HG02938 (cell line): ENCODE measurements around the gene ZSWIM7.
"Not testable (repeated sequence)": the region's sequence is repeated elsewhere in the genome, so short reads cannot be mapped to it uniquely, and the experiment has no call there.

ENCODE experiments used
- ATAC-seq: cut with Tn5 transposase; IDR thresholded peaks from one replicate; pipeline ENCODE4 v1.9.1; 2021; ENCODE audit warnings: mild to moderate bottlenecking, moderate library complexity; ENCODE audit not compliant: unreplicated experiment

The ZSWIM7 gene

GRCh38 chr17:15958484-15958854 lies 41.0 kb downstream of the ZSWIM7 start:
- no peak for ATAC-seq

GRCh38 chr17:15957608-15958307 lies 41.7 kb downstream of the ZSWIM7 start:
- ATAC-seq: no peak

- no peak for ATAC-seq
These were observed 42.3 kb downstream of the ZSWIM7 start for GRCh38 chr17:15957206-15957605.

GRCh38 chr17:15955793-15956541 lies 43.5 kb downstream of the ZSWIM7 start:
- ATAC-seq: no peak

GRCh38 chr17:15954222-15954621 lies 45.3 kb downstream of the ZSWIM7 start:
- ATAC-seq: no peak

GRCh38 chr17:15952916-15953790 lies 46.4 kb downstream of the ZSWIM7 start:
- no peak for ATAC-seq

- no peak for ATAC-seq
These were observed 47.4 kb downstream of the ZSWIM7 start for GRCh38 chr17:15952048-15952532.

- no peak for ATAC-seq
These were observed 48.0 kb downstream of the ZSWIM7 start for GRCh38 chr17:15951368-15952047.

GRCh38 chr17:15947976-15948752 lies 51.3 kb downstream of the ZSWIM7 start:
- ATAC-seq: no peak

- ATAC-seq: no peak
These were observed 52.2 kb downstream of the ZSWIM7 start for GRCh38 chr17:15947271-15947670.

- no peak for ATAC-seq
These were observed 52.8 kb downstream of the ZSWIM7 start for GRCh38 chr17:15946611-15947120.

GRCh38 chr17:15945527-15946191 lies 53.8 kb downstream of the ZSWIM7 start:
- ATAC-seq: no peak

GRCh38 chr17:15944759-15945526 lies 54.6 kb downstream of the ZSWIM7 start, which contains the start of gene ADORA2B:
Gene ADORA2B, plus strand, starts transcription at chr17:15945130. Its CDS starts 119 bp downstream, at chr17:15945249.
- ATAC-seq: no peak

- ATAC-seq: no peak
These were observed 55.3 kb downstream of the ZSWIM7 start for GRCh38 chr17:15943971-15944758.

GRCh38 chr17:15942207-15942833 lies 57.2 kb downstream of the ZSWIM7 start:
- no peak for ATAC-seq

GRCh38 chr17:15941781-15942180 lies 57.7 kb downstream of the ZSWIM7 start:
- ATAC-seq: no peak

GRCh38 chr17:15936481-15936880 lies 63.0 kb downstream of the ZSWIM7 start:
- ATAC-seq: not testable (repeated sequence)
